GM21723 (cell line): ENCODE results near the gene RADX.

Experiments
- ATAC-seq: cut with Tn5 transposase; IDR thresholded peaks from one replicate; pipeline ENCODE4 v1.9.1; 2021; ENCODE audit warnings: mild to moderate bottlenecking, moderate library complexity; ENCODE audit not compliant: unreplicated experiment

RADX gene

GRCh38 chrX:106684207-106684606 is 72.4 kb downstream of the RADX start:
- ATAC-seq, result no peak

DNA sequence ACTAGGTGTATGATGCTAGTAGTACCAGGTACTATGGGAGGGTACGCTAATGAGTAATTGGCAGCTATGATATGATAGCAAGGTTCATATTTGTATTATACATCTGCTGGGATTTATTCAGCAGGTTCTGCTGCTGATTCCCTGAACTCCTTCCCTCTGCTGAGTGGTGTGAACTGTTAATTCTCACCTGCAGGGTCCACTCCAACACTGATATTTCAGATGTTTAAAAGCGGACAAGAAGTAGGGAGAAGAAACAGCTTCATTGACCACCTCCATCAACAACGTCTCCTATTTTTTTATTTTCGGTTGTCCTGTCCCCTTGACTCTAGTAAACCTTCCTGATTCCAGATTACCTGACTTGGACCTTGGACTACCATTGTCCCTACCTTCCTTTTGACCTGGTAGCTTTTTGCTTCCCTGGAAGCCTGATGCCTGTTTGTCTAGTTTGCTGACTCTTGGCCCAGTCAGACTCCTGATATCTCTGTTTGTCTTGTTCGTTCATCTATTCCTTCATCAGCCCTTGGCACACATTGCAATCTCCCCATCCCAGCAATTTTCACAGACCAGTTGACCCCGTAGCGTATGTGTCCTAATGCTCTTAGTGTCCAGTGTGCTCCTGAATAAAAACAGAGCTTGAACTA is 80.8 kb downstream of the RADX start:
- no peak for ATAC-seq

- ATAC-seq, result no peak
Measured at GRCh38 chrX:106696502-106696901, 84.7 kb downstream of the RADX start.

DNA sequence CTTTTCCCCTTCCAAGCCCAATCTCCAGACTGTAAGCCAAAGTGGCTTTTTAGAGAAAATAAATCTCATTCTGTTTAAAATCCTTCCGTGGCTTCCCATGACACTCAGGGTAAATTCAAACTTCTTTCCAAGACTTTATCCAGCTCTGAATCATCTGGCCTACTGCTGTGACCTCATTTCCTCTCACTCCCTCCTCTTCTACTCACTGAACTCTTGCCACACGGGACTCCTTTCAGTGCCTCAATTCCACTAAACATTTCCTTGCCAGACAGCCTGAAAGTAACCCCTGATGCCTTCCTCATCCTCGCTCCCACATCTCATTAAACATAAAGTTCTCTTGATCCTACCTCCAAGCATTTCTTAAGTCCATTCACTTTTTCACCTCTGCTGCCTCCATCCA is 86.9 kb downstream of the RADX start:
- no peak for ATAC-seq

DNA sequence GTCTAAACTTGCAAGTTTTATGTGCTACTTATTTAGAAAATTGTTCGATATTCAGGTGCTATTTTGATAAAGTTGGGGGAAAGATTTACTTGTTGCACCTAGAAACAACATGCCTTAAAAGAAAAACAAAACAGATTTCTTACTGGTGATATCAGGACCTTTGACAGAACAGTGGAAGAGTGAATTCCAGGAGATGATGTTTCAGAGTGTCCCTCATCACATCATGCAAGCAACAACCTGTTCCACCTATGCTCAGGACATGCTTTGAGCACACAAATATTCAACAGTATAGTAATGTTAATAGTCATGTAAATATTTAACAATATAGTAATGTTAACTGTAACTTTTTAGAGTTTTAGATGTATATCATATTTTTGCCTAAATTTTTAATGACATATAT is 90.9 kb downstream of the RADX start:
- no peak for ATAC-seq

- ATAC-seq, result no peak
Measured at GRCh38 chrX:106706466-106706865, 94.7 kb downstream of the RADX start.

- no peak for ATAC-seq
Measured at GRCh38 chrX:106707771-106708454, 96.1 kb downstream of the RADX start.

DNA sequence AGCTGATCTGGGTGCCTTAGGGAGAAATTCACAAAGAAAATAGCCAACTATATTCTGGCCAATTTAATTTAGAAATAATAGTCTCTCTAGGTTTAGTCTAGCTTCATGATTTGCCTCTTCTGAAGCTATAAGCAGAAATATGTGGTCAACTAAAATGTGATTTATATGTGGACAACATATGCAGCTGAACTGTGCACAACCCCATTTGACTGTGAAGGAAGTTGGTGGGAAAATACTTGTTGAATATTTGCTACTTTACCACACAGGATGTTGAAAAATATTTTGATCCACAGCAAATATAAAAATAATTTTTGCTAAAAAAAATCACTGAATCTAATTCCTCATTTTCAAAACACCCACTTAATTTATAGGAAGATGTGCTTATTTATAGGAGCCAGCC is 99.0 kb downstream of the RADX start:
- no peak for ATAC-seq

GRCh38 chrX:106711375-106711774 is 99.6 kb downstream of the RADX start:
- no peak for ATAC-seq

DNA sequence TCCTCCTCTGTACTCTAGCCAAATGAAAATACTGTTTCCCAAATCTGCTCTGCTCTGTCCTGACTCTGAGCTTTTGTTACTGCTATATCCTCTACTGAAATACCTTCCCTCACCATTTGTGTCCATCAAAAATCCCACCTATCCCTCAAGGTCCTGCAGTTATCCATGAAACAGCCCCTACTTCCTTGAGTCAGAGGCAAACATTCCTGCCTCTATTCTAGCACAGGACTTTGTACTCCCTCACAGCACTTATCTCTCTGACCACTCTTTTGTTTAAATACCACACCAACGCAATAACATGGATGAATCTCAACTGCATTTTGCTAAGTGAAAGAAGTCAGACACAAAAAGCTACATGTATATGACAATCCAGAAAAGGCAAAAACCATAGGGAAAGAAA is 104.2 kb downstream of the RADX start:
- no peak for ATAC-seq

DNA sequence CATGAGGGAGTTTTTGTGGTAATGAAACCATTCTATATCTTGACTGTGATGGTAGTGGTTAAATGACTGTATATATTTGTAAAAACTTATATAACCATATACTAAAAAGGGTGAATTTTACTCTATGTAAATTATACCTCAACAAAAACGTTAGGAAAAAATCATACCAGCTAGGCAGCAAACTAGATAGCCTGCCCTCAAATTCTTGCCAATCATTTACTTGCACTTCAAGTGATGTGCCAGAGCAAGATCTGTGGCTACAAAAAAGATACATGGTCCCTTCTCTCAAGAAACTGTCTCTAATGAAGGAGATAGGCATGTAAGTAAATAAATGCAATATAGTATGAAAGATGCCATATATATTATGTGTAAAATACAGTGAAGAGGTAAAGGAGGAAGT is 104.7 kb downstream of the RADX start:
- ATAC-seq, result no peak

- ATAC-seq, result no peak
Measured at GRCh38 chrX:106718709-106719108, 106.9 kb downstream of the RADX start.

DNA sequence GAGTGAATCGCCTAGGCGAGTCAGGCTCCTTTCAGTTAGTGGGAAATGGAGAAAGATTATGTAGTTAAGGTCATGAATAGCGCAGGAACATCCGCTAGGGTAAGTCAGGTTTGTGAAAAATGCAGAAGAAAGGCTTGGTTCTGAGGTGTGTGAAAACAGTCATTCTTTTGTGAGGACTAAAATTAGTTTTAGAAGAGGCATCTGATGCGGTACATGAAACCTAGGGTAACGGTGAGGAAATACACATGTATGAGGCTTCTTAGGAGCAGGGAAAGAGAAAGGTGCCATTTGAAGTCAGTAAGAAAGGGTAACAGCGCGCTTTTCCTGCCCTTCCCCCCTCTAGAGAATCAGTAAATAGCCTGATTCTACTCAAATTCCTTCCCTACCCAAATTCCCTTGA is 114.2 kb downstream of the RADX start:
- ATAC-seq, result no peak

DNA sequence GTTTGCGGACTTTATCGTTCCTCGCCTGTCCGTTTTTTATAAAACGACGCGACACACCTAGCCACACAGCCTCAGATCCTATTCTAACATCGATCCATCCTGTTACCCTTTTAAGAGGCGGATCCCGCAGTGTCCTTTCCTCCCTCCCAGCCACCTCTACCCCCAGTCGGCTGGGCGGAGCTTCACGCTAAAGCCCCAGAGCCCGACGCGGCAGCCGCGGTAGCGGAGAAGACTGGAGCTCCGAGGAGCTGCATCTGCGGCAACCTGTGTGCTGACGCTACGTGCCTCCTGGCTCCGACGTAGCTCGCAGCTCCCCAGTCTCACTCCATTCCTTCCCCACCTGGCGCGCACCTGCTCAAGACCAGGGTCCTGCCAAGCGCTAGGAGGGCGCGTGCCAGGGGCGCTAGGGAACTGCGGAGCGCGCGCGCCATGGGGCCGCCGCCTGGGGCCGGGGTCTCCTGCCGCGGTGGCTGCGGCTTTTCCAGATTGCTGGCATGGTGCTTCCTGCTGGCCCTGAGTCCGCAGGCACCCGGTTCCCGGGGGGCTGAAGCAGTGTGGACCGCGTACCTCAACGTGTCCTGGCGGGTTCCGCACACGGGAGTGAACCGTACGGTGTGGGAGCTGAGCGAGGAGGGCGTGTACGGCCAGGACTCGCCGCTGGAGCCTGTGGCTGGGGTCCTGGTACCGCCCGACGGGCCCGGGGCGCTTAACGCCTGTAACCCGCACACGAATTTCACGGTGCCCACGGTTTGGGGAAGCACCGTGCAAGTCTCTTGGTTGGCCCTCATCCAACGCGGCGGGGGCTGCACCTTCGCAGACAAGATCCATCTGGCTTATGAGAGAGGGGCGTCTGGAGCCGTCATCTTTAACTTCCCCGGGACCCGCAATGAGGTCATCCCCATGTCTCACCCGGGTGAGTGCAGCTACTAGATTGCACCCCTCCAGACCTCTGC is 115.0 kb downstream of the RADX start, which contains the start of gene RNF128:
Gene RNF128, plus strand, starts transcription at position 217 of the 953 bp plus-strand sequence. Its CDS starts 213 bp downstream, at position 430.
- no peak for ATAC-seq

- ATAC-seq, result no peak
Measured at GRCh38 chrX:106728337-106728736, 116.6 kb downstream of the RADX start.
